GM12873 (cell line): ENCODE data around the gene GSG1L2.

Experiments
- TF ChIP-seq, protein P1 (sequence below): IDR thresholded peaks from 2 replicates; pipeline ENCODE4 v1.5.1; 2012; ENCODE audit warnings: low read depth, mild to moderate bottlenecking, moderate library complexity, low read length, control low read depth; ENCODE audit not compliant: insufficient read depth; ENCODE audit errors: missing control alignments

GSG1L2 gene

GRCh38 chr17:9855036-9855435 is 33.2 kb upstream of the GSG1L2 start:
- TF ChIP-seq, protein P1, sequence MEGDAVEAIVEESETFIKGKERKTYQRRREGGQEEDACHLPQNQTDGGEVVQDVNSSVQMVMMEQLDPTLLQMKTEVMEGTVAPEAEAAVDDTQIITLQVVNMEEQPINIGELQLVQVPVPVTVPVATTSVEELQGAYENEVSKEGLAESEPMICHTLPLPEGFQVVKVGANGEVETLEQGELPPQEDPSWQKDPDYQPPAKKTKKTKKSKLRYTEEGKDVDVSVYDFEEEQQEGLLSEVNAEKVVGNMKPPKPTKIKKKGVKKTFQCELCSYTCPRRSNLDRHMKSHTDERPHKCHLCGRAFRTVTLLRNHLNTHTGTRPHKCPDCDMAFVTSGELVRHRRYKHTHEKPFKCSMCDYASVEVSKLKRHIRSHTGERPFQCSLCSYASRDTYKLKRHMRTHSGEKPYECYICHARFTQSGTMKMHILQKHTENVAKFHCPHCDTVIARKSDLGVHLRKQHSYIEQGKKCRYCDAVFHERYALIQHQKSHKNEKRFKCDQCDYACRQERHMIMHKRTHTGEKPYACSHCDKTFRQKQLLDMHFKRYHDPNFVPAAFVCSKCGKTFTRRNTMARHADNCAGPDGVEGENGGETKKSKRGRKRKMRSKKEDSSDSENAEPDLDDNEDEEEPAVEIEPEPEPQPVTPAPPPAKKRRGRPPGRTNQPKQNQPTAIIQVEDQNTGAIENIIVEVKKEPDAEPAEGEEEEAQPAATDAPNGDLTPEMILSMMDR: no peak

- TF ChIP-seq, protein P1: no peak
These were observed 32.4 kb upstream of the GSG1L2 start for GRCh38 chr17:9854255-9854654.

- TF ChIP-seq, protein P1: no peak
These were observed 28.3 kb upstream of the GSG1L2 start for GRCh38 chr17:9850151-9850550.

DNA sequence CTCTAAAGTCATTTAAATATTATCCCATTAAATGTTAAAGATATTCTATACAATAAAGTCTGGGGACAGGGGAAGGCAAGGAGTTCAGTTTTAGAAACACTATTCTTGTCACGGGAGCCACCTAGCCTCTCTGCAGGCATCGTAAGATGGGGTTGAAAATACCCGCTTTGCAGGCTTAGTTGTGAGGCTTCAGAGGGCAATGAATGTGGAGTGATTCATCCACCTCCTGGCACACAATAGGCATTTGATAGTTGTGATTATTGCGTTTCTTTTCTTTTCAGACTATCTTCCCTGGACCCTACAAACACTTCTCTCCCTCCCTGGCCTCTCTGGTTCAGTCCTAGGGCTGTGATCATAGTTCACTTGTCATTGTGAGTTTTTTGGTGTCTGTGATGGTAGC is 23.4 kb upstream of the GSG1L2 start:
- TF ChIP-seq, protein P1: no peak

GRCh38 chr17:9844153-9844552 is 22.3 kb upstream of the GSG1L2 start:
- TF ChIP-seq, protein P1: no peak

DNA sequence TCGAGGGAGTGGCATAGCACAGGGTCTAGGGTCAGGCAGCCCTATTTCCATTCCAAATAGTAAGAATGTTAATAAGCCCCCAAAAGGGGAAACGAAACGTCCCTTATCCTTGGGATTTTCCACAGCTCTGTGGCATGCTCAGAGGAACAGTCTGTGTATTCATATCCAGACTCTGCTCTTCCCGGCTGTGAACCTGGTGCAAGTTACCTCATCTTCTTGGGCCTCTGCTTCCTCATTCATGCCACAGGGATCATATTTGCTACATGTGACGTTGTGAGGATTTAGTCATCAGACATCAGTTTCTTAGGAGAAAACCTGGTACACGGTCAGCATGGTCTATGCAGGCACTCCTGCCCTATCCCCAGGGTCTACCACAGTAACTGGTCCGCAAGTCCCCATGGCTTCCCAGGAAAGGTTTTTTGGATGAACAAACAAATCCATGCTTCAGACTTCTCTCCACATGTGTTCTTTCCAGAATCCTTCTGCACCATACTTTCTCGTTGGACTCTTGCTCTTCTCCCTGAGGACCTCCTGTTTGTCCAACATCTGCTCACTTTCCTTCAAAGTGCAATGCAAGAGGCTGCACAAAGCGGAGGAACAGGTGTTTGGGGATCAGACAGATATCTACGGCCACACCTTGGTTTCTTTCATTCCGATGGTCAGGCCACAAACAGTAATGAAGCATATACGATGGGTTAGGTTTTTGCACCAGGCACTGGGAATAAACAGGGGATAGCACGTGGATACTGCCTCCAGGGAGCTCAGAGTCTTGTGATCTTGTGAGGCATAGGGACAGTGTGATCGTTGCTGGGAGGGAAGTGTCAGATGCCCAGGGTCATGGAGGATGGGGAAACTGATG is 21.5 kb upstream of the GSG1L2 start:
- TF ChIP-seq, protein P1: no peak

DNA sequence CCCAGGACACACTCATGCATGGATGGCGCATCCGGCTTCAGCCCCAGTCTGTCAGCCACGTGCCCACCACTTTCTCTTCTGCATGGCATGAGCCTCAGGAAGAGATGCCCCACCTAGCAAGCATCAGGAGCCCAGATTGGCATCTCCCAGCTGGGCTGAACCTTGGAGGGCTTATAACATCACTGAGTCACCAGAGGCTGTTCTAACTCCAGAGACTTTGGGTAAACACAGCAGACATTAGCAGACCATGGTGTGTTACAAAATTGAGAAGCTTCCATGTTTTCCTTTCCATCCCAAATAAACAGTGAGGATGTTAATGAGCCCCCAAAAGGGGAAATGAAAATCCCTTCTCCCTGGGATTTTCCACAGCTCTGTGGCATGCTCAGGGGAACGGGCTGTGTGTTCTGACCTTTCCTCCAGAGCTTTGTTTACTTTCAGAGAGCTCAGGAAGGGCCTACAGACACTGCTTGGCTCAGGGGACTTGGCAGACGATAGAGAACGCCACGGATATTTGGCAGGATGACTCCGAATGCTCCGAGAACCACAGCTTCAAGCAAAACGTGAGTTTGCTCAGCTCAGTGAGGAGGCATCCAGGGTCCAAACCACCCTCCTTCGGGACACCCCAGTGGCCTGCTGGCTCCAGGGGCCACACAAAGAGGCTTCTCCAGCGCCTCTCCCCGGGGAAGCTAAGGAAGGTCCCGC is 20.3 kb upstream of the GSG1L2 start:
- TF ChIP-seq, protein P1: no peak
